ENCODE measurements around the gene ZNF609.

ZNF609 gene

GRCh38 chr15:64441852-64442251 lies 18.5 kb upstream of the ZNF609 start:
- Mint-ChIP-seq H3K27me3 (ENCODE audit: low read depth) (no peaks in the 10 kb centered on the region), H3K9me3 (no peaks in the 10 kb centered on the region), H3K27ac (peak overlapping the region; percentile 2 to 76 (median 7)), H3K36me3 (ENCODE audit: low read depth) (peaks cover 34% of the 10 kb centered on the region), H3K4me3 (no peak overlapping the region), H3K4me1 (peaks cover 23% of the 10 kb centered on the region)
- no peak for TF ChIP-seq CTCF (IDR thresholded peaks at IDR 0.05; ENCODE audit: unreplicated experiment in 3 of 3)

- no peak for TF ChIP-seq CTCF (IDR thresholded peaks at IDR 0.05; ENCODE audit: unreplicated experiment in 3 of 3)
Measured at GRCh38 chr15:64443016-64443415, 17.4 kb upstream of the ZNF609 start.

GRCh38 chr15:64443747-64444621 lies 16.4 kb upstream of the ZNF609 start:
- Mint-ChIP-seq H3K27ac (peak overlapping the region; percentile 39 to 86 (median 74)), H3K27me3 (ENCODE audit: low read depth) (no peaks in the 10 kb centered on the region), H3K36me3 (ENCODE audit: low read depth) (peaks cover 42% of the 10 kb centered on the region), H3K9me3 (no peaks in the 10 kb centered on the region), H3K4me3 (peak overlapping the region in 1 of 3 experiments; percentile 31), H3K4me1 (peaks cover 23% of the 10 kb centered on the region)
- no peak for TF ChIP-seq CTCF (IDR thresholded peaks at IDR 0.05; ENCODE audit: unreplicated experiment in 3 of 3)

More at GRCh38 chr15:64443016-64443415, 17.4 kb upstream of the ZNF609 start:
- Mint-ChIP-seq H3K27ac (peak overlapping the region; percentile 16 to 86 (median 38)), H3K4me3 (no peak overlapping the region), H3K4me1 (peaks cover 23% of the 10 kb centered on the region), H3K9me3 (no peaks in the 10 kb centered on the region), H3K36me3 (ENCODE audit: low read depth) (peaks cover 38% of the 10 kb centered on the region), H3K27me3 (ENCODE audit: low read depth) (no peaks in the 10 kb centered on the region)

DNA sequence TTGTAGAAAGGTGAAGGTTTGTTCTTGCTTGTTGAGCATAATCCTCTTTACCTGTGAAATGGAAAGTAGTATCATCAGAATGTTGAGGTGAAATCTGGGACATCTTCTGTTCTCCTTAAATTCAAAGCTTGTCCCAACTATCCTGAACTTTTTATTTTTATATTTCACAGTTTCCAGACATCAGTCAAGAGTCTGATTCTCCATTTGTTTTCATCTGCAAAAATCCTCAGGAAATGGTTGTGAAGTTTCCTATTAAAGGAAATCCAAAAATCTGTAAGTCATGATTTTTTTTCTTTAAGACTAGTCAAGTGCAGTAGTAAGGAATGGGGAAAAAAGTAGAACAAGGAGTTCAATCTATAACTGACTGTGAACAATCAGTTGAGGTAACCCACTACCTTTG lies 15.5 kb upstream of the ZNF609 start:
- TF ChIP-seq CTCF (IDR thresholded peaks at IDR 0.05; ENCODE audit: unreplicated experiment in 3 of 3), result no peak
- Mint-ChIP-seq H3K36me3 (ENCODE audit: low read depth) (peaks cover 42% of the 10 kb centered on the region), H3K27me3 (ENCODE audit: low read depth) (no peaks in the 10 kb centered on the region), H3K27ac (peak overlapping the region in 1 of 3 experiments; percentile 86), H3K4me1 (peaks cover 23% of the 10 kb centered on the region), H3K4me3 (no peak overlapping the region), H3K9me3 (no peaks in the 10 kb centered on the region)

DNA sequence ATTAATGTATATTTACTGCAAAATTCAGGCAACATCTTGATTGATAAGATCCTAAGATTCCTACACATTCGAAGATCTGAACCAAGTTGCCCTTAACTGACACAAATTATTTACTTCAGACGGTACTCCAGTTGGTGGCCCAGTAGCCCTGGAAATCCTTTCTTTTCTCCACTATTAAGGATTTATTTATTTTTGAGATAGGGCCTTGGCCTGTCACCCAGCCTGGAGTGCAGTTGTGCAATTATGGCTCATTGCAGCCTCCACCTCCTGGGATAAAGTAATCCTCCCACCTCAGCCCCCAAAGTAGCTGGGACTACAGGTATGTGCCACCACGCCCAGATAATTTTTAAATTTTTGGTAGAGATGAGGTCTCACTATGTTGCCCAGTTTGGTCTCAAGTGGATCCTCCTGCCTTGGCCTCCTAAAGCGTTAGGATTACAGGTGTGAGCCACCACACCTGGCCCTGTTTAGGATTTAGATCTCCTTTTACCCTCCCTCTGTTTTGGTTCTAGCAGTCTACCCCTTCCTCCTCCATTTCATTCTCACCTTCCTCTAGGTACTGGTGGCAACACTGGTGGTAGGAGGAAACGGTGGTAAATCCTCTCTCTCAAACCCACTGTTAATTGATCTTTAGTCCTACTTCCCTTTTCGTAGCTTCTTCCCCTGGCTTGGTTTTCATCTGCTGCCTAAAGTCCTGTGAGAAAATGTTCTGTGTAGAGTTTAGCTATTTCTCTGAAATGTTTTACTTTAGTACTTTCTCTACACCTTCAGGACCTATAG lies 12.7 kb upstream of the ZNF609 start:
- no peaks in the 10 kb centered on the region for H3K9me3 Mint-ChIP-seq
- H3K27me3 Mint-ChIP-seq (ENCODE audit: low read depth), result no peaks in the 10 kb centered on the region
- peaks cover 15% of the 10 kb centered on the region for H3K4me1 Mint-ChIP-seq
- H3K27ac Mint-ChIP-seq, result no peak overlapping the region
- H3K4me3 Mint-ChIP-seq, result no peak overlapping the region
- peaks cover 31% of the 10 kb centered on the region for H3K36me3 Mint-ChIP-seq (ENCODE audit: low read depth)
- no peak for TF ChIP-seq CTCF (IDR thresholded peaks at IDR 0.05; ENCODE audit: unreplicated experiment in 3 of 3)

Measured in nephron (organoid).